LHCN-M2 (cell line): ENCODE results near the gene AHNAK2. TPM values are rescaled to one million over a fixed set of nuclear protein-coding genes. Genes with fewer than 3 reads are reported as not detected.

Source experiments
- DNase-seq: peaks from one replicate; pipeline ENCODE4 v3.0.0-alpha.2; 2012; ENCODE audit warnings: low read depth
- total RNA-seq: library from RNA; depleted of rRNA; stranded (reverse); fragments of >200 nt; gene quantifications from 2 replicates; pipeline ENCODE4 v1.2.3, GENCODE V29; 2014

AHNAK2 gene
- total RNA-seq, 1 experiment from 2014 or later: 88.2 TPM

GRCh38 chr14:105012171-105012985, 34.2 kb upstream of the AHNAK2 start:
- no peak for DNase-seq

- no peak for DNase-seq
Observed at GRCh38 chr14:105011312-105011990, 33.3 kb upstream of the AHNAK2 start.

DNA sequence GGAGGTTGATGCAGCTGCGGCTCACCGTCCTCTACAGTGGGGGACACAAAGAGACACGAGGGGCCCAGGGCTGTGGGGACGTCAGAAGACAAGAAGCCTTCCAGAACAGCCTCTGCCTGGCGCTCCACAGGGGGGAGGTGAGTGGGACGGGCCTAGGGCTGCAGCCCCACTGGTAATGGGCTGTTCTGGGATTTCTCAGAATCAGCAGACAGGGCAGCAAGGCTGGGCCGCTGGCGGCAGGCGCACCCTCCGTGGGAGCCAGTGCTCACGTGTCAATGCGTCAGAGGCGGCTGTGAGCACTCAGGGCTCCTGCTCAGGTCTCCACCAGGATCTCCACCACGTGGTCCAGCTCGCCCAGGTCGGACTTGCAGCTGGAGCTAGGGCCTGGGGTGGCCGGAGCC, 32.7 kb upstream of the AHNAK2 start:
- no peak for DNase-seq

- no peak for DNase-seq
Observed at GRCh38 chr14:105010106-105010505, 31.9 kb upstream of the AHNAK2 start.

- no peak for DNase-seq
Observed at GRCh38 chr14:105007593-105008264, 29.6 kb upstream of the AHNAK2 start.

DNA sequence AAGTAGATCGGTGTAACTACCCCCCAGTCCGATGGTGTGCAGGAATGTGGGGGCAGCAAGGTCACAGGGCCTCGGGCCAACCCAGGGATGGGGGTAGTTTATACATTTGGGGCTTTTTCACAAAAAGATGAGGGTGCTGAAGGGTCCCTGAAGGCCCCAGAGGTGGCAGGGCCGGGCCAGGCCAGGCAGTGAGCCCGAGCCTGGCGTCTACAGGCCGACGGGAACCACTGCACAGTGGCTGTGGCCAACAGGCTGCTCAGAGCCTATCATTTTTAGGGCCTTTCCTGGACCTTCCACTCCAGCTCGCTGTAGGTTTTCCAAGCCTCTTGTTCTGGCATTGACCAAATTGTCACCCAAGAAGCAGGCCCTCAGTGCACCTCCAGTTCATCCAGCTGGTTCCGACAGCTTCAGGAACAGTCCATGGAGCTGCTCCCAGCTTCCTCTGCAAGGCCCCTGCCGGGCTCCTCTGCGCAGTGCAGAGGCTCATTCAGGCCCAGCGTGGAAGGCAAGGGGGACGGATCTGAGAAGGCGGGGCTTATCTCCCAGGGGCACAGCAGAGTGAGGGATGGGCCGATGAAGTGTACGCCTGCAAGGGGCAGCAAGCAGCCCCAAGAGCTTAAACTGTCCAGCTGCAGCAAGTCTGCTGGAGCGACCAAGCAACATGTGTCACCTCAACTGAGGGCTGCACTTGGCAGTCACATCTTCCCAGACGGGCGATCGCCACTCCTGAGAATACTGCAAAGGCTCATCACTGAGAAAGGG, 28.8 kb upstream of the AHNAK2 start:
- no peak for DNase-seq

- DNase-seq: no peak
Observed at GRCh38 chr14:105005929-105006830, 28.0 kb upstream of the AHNAK2 start.

GRCh38 chr14:105005329-105005928, 27.3 kb upstream of the AHNAK2 start:
- DNase-seq: no peak

DNA sequence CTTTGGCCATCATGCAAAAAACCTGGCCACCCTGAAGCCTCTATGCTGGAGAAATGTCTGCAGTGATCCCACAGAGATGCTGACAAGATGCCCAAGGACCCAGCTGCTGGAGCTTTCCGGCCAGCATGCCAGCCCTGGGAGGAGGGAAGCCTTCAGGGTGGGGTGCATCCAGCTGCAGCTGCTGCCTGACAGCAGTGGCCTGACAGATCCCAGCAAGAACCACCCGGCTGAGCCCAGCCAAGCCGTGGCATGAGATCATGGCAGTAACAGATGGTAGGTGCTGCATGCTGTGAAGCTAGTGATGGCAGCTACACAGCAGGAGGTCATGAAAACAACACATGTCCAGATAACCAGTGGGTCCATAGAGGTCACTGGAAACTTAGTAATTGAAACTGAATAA, 21.2 kb upstream of the AHNAK2 start:
- peak; percentile 68 for DNase-seq

DNA sequence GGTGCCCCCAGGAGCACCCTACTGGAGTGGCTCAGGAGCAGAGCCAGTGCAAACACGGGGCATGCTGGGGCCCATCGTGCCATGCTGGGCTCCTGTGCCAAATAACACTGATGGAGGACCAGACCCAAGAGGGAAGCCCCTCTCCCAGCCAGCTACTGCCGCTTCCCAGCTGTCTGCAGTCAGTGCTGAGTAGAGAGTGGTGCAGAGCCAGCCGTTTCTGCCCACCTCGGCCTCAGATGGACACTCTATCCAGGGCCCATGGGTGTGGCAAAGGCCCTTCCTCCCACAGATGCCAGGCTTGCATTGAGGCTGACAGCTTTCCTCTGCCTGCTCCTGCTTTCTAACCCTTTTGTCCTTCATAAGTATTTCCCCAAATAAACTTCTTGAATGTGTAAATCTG, 20.6 kb upstream of the AHNAK2 start:
- no peak for DNase-seq

DNA sequence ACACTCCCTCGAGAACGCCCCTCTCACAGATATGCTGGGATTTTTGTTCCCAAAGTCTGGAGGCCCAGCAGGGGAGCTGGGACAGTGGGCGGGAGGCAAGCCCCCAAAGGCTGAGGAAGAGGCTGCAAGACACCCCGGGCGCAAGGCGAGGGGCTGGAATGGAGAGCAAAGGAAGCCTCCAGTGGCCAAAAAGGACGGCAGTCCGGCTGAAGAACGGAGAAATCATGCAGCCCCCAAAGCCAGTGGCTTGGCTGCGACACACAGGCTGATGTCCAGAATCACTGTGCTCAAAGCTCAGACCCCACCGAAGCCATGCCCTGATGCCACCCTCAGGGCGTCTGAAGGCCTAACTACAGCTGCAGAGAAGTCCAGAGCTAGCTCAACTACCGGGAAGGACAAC, 18.3 kb upstream of the AHNAK2 start:
- no peak for DNase-seq

- no peak for DNase-seq
Observed at GRCh38 chr14:104996032-104996431, 17.9 kb upstream of the AHNAK2 start.

DNA sequence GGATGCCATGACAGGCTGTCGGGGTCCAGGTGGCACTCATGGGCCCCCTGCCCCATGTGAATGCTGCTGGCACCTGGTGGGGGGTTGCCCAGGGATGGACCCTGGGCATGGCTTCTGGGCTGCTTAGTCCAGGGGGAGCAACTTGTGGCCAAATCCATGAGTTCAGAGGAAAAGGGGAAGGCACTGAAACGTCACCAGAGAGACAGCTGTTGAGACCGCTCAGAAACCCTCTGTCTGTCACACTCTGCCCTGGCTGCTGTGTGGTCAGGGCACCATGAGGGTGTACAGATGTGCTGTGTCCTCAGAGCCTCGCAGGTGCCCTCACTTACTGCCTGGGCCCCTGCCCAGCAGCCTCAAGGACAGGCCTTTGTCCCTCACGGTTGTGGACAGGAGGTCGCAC, 16.8 kb upstream of the AHNAK2 start:
- DNase-seq: peak; percentile 73

DNA sequence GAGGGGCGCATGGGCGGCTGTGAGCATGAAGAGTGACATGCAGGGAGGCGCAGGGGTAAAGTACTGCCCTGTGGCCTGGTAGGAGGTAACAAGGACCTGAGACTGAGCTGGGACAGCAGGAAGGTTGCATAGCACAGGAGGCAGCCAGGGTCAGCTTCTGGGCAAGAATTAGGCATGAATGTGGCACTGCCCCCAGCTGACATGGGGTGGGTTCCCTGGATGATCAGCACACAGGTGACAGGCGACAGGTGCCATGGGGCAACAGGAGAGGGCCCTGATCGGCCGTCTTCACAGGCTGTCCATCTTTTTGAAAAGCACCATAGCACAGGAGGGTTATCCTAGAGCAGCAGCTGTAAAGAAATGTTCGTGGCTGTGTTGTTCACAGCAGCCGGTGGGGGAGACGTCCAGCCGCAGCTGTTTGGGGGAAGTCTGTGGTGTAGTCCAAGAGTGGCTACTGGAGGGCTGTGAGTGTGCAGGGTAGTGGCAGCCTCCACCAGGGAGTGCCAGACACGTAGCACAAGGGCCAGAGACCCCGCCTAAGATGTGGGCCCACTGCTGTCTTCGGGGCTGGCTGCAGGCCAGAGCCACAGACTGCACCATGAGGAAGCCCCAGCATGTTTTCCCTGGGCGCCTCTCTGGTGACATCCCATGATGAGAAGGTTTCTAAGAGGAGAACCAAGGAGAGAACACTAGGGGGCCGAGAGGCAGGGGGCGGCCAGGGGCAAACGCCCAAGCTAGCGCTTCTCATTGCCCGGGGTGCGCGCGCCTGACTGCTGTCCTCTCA, 15.8 kb upstream of the AHNAK2 start:
- peak; percentile 85 for DNase-seq

DNA sequence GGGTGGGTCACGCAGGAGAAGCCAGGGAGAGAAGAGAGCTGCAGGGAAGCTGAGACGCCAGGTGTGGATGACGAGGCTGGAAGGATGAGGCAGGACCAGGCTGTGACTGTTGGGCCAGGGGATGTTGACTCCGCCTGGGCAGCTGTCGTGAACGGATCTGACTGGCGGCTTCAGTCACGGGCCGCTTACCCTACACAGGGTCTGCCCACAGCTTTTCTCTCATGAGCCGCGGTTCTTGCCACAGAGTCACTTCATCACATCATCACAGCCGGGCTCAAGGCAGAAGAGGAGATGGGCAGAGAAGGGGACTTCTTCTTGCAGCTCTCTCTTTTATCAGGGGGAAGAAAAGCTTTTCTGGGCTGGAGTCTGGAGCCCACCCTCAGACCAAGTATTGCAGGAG, 15.1 kb upstream of the AHNAK2 start:
- no peak for DNase-seq

DNA sequence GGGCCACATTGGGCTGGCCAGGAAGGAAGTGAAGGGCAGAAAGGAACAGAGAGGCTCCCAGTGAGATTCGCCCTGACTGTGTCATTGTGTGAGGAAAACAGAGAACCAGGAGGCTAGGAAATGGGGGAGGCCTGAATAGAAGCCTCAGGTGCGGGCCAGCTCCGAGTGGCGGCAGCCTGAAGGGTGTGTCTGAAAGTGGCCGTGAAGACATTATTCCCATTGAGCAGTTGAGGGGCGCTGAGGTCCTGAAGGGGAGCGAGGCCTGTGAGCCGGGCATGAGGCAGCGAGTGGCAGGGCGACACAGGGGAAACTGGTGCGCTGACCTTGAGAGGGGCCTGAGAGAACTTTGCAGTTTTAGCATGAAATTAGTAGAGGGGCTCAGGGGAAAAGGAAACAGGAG, 14.3 kb upstream of the AHNAK2 start:
- no peak for DNase-seq

DNA sequence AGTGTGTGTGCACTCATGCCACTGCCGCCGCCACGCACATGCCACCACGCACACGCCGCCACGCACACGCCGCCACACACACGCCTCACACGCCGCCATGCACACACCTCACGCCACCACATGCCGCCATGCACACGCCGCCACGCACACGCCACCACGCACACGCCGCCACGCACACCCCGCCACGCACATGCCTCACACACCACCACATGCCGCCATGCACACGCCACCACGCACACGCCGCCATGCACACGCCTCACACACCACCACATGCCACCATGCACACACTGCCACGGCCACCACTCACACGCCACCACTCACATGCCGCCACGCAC, 13.7 kb upstream of the AHNAK2 start:
- DNase-seq: no peak

GRCh38 chr14:104989951-104990303, 11.8 kb upstream of the AHNAK2 start:
- DNase-seq: no peak

DNA sequence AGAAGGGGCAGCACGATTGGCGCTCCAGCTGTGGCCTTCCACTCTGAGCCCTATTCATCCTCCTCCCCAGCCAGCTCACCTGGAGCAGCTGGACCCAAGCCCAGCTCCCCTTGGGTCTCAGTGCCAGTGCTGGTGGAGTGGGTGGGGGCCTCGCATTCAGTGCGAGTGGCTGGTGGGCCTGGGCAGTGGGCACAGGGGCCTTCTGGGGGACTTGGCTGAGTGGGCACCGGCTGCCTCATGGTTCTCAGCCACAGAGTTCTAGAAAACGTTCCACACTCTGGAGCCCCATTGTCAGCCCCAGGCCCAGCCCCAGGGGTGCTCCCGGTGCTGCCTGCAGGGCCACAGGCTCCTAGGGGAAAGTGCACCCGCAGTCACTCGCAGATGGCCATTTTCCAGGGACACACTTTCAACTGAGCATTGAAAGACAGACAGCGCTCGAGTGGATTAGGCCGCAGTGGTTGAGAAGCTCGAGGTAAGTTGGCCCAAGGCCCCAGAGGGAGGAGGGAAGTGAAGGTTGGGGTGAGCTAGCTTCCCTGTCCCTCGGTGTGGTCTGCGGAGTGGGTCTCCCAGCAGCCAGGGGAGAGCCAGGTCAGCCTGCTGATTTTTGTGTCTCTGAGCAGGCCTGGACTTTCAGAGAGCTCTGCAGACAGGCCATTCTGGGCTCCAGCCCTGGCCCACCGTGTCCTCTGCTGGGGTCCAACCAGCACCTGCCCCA, 11.2 kb upstream of the AHNAK2 start:
- DNase-seq: no peak
